Endothelial cell of umbilical vein (primary cell): ENCODE results near the gene BTBD2. TPM values are rescaled to one million over a fixed set of nuclear protein-coding genes. Genes with fewer than 3 reads are reported as not detected.

Experiments used
- BruUV-seq: library from RNA; stranded (reverse); fragments of 400-500 nt; replicated peaks from 2 replicates; lab custom pipeline; 2021; lab: Mats Ljungman, UMichigan
- CTCF ChIA-PET: fragments of 300-600, 350-600 bp; sonication (Branson Sonifier 250); formaldehyde crosslinking; loops from one replicate; lab custom pipeline; 2021; ENCODE audit warnings: antibody characterized with exemption, inconsistent platforms; lab: Charles Lee
- POLR2A ChIA-PET: fragments of 300-600, 350-600 bp; sonication (Branson Sonifier 250); formaldehyde crosslinking; loops from one replicate; lab custom pipeline; 2021; ENCODE audit warnings: antibody characterized with exemption, inconsistent platforms; lab: Charles Lee
- DNase-seq: peaks from one replicate; pipeline ENCODE4 v3.0.0-alpha.2; 2011; ENCODE audit warnings: low read depth, low spot score
- FAIRE-seq: peaks from 2 replicates; lab custom pipeline; 2011; peaks lifted over from hg19 to GRCh38; lab: Jason Lieb, UNC
- H2AFZ ChIP-seq: 2 replicates; pipeline ENCODE4 v1.6.0; 2012; ENCODE audit warnings: low read depth, low read length, control low read depth, inconsistent platforms
- H3K27ac ChIP-seq: 2 replicates; pipeline ENCODE4 v1.5.1; 2011; ENCODE audit warnings: low read depth, mild to moderate bottlenecking, control low read depth, low read length, moderate library complexity; ENCODE audit not compliant: insufficient read depth
- H3K27me3 ChIP-seq, 2 experiments: 2 replicates each; pipeline versions ENCODE4 v1.6.0 to v1.6.1; 2011; ENCODE audit warnings: low read length in 2 of 2, mixed read lengths in 1 of 2; ENCODE audit not compliant: control insufficient read depth in 2 of 2, insufficient read depth in 2 of 2
- H3K36me3 ChIP-seq, 2 experiments: 2 replicates in 1 of 2; 3 replicates in 1 of 2; pipeline ENCODE4 v1.5.1; 2011; ENCODE audit warnings: low read length in 2 of 2, mild to moderate bottlenecking in 1 of 2, moderate library complexity in 1 of 2; ENCODE audit not compliant: control insufficient read depth in 2 of 2, insufficient read depth in 2 of 2; ENCODE audit errors: extremely low read depth in 1 of 2
- H3K4me1 ChIP-seq: 3 replicates; pipeline ENCODE4 v1.5.1; 2011; ENCODE audit warnings: mild to moderate bottlenecking, low read length; ENCODE audit not compliant: control insufficient read depth, insufficient read depth; ENCODE audit errors: extremely low read depth
- H3K4me2 ChIP-seq: 2 replicates; pipeline ENCODE4 v1.6.1; 2011; ENCODE audit warnings: low read length, control low read depth, mixed read lengths; ENCODE audit not compliant: insufficient read depth
- H3K4me3 ChIP-seq, 3 experiments: fragments of 200-600 bp in 1 of 3; sonication (generic), shearing (Covaris generic) in 1 of 3; replicated peaks in 1 of 3; 2 replicates each; pipeline ENCODE4 v1.5.1; 2011 to 2016; ENCODE audit warnings: control low read depth in 3 of 3, low read length in 3 of 3, mild to moderate bottlenecking in 2 of 3, inconsistent platforms in 1 of 3, low read depth in 1 of 3, moderate library complexity in 1 of 3; ENCODE audit not compliant: insufficient read depth in 1 of 3
- H3K79me2 ChIP-seq: 2 replicates; pipeline ENCODE4 v1.6.0; 2012; ENCODE audit warnings: low read length, inconsistent platforms; ENCODE audit not compliant: control insufficient read depth, insufficient read depth
- H3K9ac ChIP-seq: replicated peaks from 2 replicates; pipeline ENCODE3; 2011; ENCODE audit warnings: low read length, control low read depth; ENCODE audit not compliant: insufficient read depth; ENCODE audit errors: extremely low read depth
- H3K9me1 ChIP-seq: replicated peaks from 3 replicates; pipeline ENCODE4 v1.6.0; 2011; ENCODE audit warnings: mild to moderate bottlenecking, low read length; ENCODE audit not compliant: control insufficient read depth, insufficient read depth; ENCODE audit errors: extremely low read depth
- H3K9me3 ChIP-seq: replicated peaks from 2 replicates; pipeline ENCODE4 v1.5.1; 2012; ENCODE audit warnings: low read length, inconsistent platforms; ENCODE audit not compliant: control insufficient read depth, insufficient read depth
- H4K20me1 ChIP-seq: replicated peaks from 2 replicates; pipeline ENCODE3; 2011; ENCODE audit warnings: mild to moderate bottlenecking, low read length; ENCODE audit not compliant: control insufficient read depth, insufficient read depth; ENCODE audit errors: extremely low read depth
- CTCF ChIP-seq, 2 donors: IDR thresholded peaks; 1 replicate in 1 of 2; 2 replicates in 1 of 2; pipeline ENCODE4 v1.5.1; 2011; ENCODE audit warnings: low read length in 2 of 2, mild to moderate bottlenecking in 2 of 2, moderate library complexity in 2 of 2, control low read depth in 1 of 2, inconsistent platforms in 1 of 2, low read depth in 1 of 2; ENCODE audit not compliant: insufficient read depth in 1 of 2; ENCODE audit errors: extremely low read depth in 1 of 2
- EZH2 ChIP-seq: IDR thresholded peaks from 2 replicates; pipeline ENCODE4 v1.6.1; 2012; ENCODE audit warnings: borderline replicate concordance, low read depth, mild to moderate bottlenecking, moderate library complexity, low read length, inconsistent platforms; ENCODE audit not compliant: severe bottlenecking
- FOS ChIP-seq: IDR thresholded peaks from 2 replicates; pipeline ENCODE4 v1.6.1; 2011; ENCODE audit warnings: mild to moderate bottlenecking, low read length, moderate library complexity, borderline replicate concordance; ENCODE audit not compliant: insufficient read depth
- GATA2 ChIP-seq: IDR thresholded peaks from 2 replicates; pipeline ENCODE4 v1.7.0; 2011; ENCODE audit warnings: low read depth, mild to moderate bottlenecking, moderate library complexity, mixed read lengths, low read length; ENCODE audit not compliant: insufficient read length, insufficient read depth
- JUN ChIP-seq: IDR thresholded peaks from 2 replicates; pipeline ENCODE4 v1.6.1; 2011; ENCODE audit warnings: borderline replicate concordance, low read depth; ENCODE audit not compliant: insufficient read length, insufficient read depth
- MYC ChIP-seq: IDR thresholded peaks from one replicate; pipeline ENCODE4 v1.6.1; 2011; ENCODE audit warnings: mild to moderate bottlenecking, low read depth, low read length
- POLR2A ChIP-seq: IDR thresholded peaks from 2 replicates; pipeline ENCODE4 v1.6.1; 2012; ENCODE audit warnings: low read depth, mild to moderate bottlenecking, control low read depth, low read length
- POLR2AphosphoS5 ChIP-seq: IDR thresholded peaks from 2 replicates; pipeline ENCODE4 v1.6.1; 2012; ENCODE audit warnings: low read depth, mild to moderate bottlenecking, control low read depth, low read length, moderate library complexity; ENCODE audit not compliant: insufficient read depth
- dilution Hi-C: fragments of 300-500 bp; cut with MboI; formaldehyde crosslinking; loops from one replicate; pipeline ENCODE4 v1.15.0; 2019; ENCODE audit warnings: low sequenced_read_pairs; ENCODE audit not compliant: extremely low pct_ligation_motif_present
- intact Hi-C: fragments of 100-400 bp; cut with micrococcal nuclease; formaldehyde crosslinking; loops from one replicate; pipeline ENCODE4 v1.10.0; 2022
- polyA plus RNA-seq, 4 experiments: library from polyadenylated mRNA; depleted of rRNA in 3 of 4; stranded (reverse) in 3 of 4; unstranded in 1 of 4; fragments of >200 nt; gene quantifications; 2 replicates each; pipeline versions ENCODE4 v1.2.1 to v1.2.3, GENCODE V29; 2011 to 2012; ENCODE audit warnings: missing spikeins in 1 of 4
- total RNA-seq: library from RNA; stranded (reverse); gene quantifications from 2 replicates; pipeline ENCODE4 v1.2.3, GENCODE V29; 2021
- TF ChIP-seq, protein P1 (sequence below): IDR thresholded peaks from 2 replicates; pipeline ENCODE4 v1.6.1; 2011; ENCODE audit not compliant: insufficient read depth, insufficient read length

BTBD2 gene
- total and polyA plus RNA-seq, 2 donors (not counting 3 experiments of a cell fraction or from before 2014, with no cell fraction given), result 59.2 to 78.2 TPM

DNA sequence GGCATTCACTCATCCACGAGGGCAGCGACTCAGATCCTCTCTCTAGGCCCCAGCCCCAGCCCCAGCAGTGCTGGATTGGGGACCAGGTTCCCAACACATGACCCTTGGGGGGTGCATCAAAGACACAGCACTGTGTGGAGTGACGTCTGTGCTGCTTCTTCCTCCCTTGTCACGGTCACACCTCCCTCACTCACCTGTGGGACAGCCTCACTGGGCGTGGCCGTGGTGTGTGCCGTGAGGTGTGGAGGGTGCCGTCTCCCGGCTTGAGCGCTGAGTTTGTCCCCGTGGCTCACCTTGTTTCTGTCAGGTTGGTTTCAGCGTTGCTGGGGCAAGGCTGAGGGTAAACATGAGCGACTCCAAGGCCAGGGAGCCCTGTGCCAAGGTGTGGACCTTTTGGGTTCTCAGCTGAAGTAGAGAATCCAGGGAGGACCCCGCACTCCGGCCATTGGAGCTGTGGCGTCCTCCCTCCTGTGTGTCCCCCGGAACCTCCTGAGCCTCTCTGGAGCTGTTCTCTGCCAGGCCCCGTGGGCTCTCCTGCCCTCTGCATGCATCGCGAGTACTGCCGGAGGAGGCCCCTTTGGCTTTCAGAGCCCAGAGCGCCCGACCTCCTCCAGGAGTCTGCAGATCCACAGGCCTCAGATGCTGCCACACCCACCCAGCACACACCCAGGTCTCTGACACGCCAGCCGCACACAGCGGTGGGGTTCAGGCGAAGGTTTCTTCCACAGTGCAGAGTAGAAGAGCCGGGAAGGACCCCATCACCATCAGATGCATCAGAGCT is 40.9 kb downstream of the BTBD2 start:
- Histone ChIP-seq H2AFZ (no peak overlapping the region), H3K27me3 (no peaks in the 10 kb centered on the region), H4K20me1 (no peaks in the 10 kb centered on the region), H3K4me3 (no peak overlapping the region), H3K36me3 (peaks cover 0 to 24% of the 10 kb centered on the region in 2 experiments), H3K4me2 (no peak overlapping the region), H3K79me2 (peaks cover 24% of the 10 kb centered on the region), H3K4me1 (no peaks in the 10 kb centered on the region), H3K9me3 (no peaks in the 10 kb centered on the region), H3K9me1 (no peaks in the 10 kb centered on the region), H3K27ac (no peak overlapping the region), H3K9ac (no peak overlapping the region)
- ChIA-PET POLR2A (no interaction called here), CTCF (no interaction called here)
- TF ChIP-seq MYC (no peak), JUN (no peak), POLR2A (no peak), POLR2AphosphoS5 (no peak), EZH2 (no peak), FOS (no peak), CTCF (IDR thresholded peaks at IDR 0.05; ENCODE audit: extremely low read depth in 1 of 2, insufficient read depth in 1 of 2, low read depth in 1 of 2, low read length in 2 of 2) (no peak), GATA2 (no peak)
- TF ChIP-seq, protein P1, sequence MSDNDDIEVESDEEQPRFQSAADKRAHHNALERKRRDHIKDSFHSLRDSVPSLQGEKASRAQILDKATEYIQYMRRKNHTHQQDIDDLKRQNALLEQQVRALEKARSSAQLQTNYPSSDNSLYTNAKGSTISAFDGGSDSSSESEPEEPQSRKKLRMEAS, result no peak
- dilution Hi-C loops, result no loop called here
- BruUV-seq, result no TSS peak
- intact Hi-C loops, result no loop called here
- no peak for DNase-seq
- FAIRE-seq, result no peak
